Lower lobe of right lung (tissue), 2 donors: ENCODE results near the gene DAP3. TPM values are rescaled to one million over a fixed set of nuclear protein-coding genes. Genes with fewer than 3 reads are reported as not detected.
"Not testable (repeated sequence)": the region's sequence is repeated elsewhere in the genome, so short reads cannot be mapped to it uniquely, and the experiment has no call there.

Experiments
- ATAC-seq, 2 donors: fragments of 200-7000 bp; cut with Tn5 transposase; one replicate each; pipeline ENCODE4 v1.9.1; 2020 to 2022; ENCODE audit warnings: mild to moderate bottlenecking in 2 of 2, moderate library complexity in 2 of 2
- DNase-seq: peaks from one replicate; pipeline ENCODE4 v3.0.0-alpha.2; 2020
- H3K27ac ChIP-seq: fragments of 200-600 bp; one replicate; pipeline ENCODE4 v1.8.0; 2022
- H3K27me3 ChIP-seq: fragments of 200-600 bp; one replicate; pipeline ENCODE4 v1.8.0; 2022; ENCODE audit warnings: low read depth
- H3K36me3 ChIP-seq: fragments of 200-600 bp; one replicate; pipeline ENCODE4 v1.8.0; 2022; ENCODE audit warnings: mild to moderate bottlenecking
- H3K4me1 ChIP-seq: fragments of 200-600 bp; one replicate; pipeline ENCODE4 v1.8.0; 2022
- H3K4me3 ChIP-seq: fragments of 200-600 bp; one replicate; pipeline ENCODE4 v1.8.0; 2022; ENCODE audit warnings: mild to moderate bottlenecking
- H3K9me3 ChIP-seq: fragments of 200-600 bp; one replicate; pipeline ENCODE4 v1.8.0; 2022
- CTCF ChIP-seq: fragments of 200-600 bp; IDR thresholded peaks from one replicate; pipeline ENCODE4 v1.8.0; 2022; ENCODE audit warnings: antibody characterized with exemption, mild to moderate bottlenecking
- intact Hi-C: fragments of 100-400 bp; cut with DNase I; formaldehyde crosslinking; loops from one replicate; pipeline ENCODE4 v1.11.0; 2022
- total RNA-seq: library from RNA; stranded (reverse); fragmentation: NEBNext Ultra II Directional; extraction: Animal tissue kit (Norgen Biotek cat#: 25700); gene quantifications from one replicate; pipeline ENCODE4 v1.2.1, GENCODE V29; 2021
- donor health status: DM: no; HTN: yes; CAD: no; lungs with severe emphysema.

DAP3 gene
- total RNA-seq, 1 donor from 2014 or later, result 77.7 TPM

GRCh38 chr1:155741908-155742307 is 53.0 kb downstream of the DAP3 start:
- peaks cover 21% of the 10 kb centered on the region for H3K36me3 ChIP-seq
- no peaks in the 10 kb centered on the region for H3K27me3 ChIP-seq
- H3K9me3 ChIP-seq, result no peaks in the 10 kb centered on the region
- peaks cover 6% of the 10 kb centered on the region for H3K4me1 ChIP-seq
- TF ChIP-seq CTCF, result no peak
- ATAC-seq (no peak), DNase-seq (no peak)
- no peak overlapping the region for H3K27ac ChIP-seq
- intact Hi-C loops, result no loop called here
- no peak overlapping the region for H3K4me3 ChIP-seq

DNA sequence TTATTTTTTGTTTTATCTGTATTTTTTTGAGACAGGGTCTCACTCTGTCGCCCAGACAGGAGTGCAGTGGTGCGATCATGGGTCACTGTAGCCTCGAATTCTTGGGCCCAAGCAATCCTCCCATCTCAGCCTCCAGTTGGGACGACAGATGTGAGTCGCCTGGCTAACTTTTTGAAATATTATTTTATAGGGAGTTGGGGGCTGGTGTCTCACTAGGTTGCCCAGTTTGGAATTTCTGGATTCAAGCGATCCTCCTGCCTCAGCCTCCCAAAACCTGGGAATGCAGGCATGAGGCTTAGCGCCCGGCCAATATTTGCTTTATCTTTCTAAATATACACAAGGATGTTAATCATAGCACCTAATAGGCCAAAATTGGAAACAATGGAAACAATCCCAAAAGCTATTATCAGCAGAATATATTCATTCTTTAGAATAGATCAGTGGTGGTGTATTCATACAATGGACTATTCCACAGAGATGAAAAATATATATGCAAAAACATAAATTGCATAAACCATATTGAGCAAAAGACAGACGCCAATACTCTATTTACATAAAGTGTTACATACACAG is 55.9 kb downstream of the DAP3 start:
- Histone ChIP-seq H3K27me3 (no peaks in the 10 kb centered on the region), H3K36me3 (peaks cover 16% of the 10 kb centered on the region), H3K4me3 (peak overlapping the region; percentile 63), H3K4me1 (peaks cover 6% of the 10 kb centered on the region), H3K27ac (peak overlapping the region; percentile 71), H3K9me3 (no peaks in the 10 kb centered on the region)
- intact Hi-C loops, result no loop called here
- ATAC-seq, result no peak
- no peak for TF ChIP-seq CTCF
- DNase-seq, result no peak

- H3K27me3 ChIP-seq, intact Hi-C loops, H3K4me1 ChIP-seq, H3K9me3 ChIP-seq: not testable (repeated sequence)
- peak overlapping the region; percentile 71 for H3K27ac ChIP-seq
- peaks cover 17% of the 10 kb centered on the region for H3K36me3 ChIP-seq
- DNase-seq, result peak; percentile 99
- peak overlapping the region; percentile 63 for H3K4me3 ChIP-seq
- peak; percentile 98 to 99 for ATAC-seq
Measured at GRCh38 chr1:155745284-155746228, 56.7 kb downstream of the DAP3 start.

GRCh38 chr1:155747586-155747985 is 58.7 kb downstream of the DAP3 start:
- ATAC-seq, intact Hi-C loops, H3K4me3 ChIP-seq, H3K27ac ChIP-seq, DNase-seq, H3K27me3 ChIP-seq, H3K4me1 ChIP-seq, H3K9me3 ChIP-seq: not testable (repeated sequence)
- H3K36me3 ChIP-seq, result peaks cover 34% of the 10 kb centered on the region

GRCh38 chr1:155748141-155748540 is 59.2 kb downstream of the DAP3 start:
- intact Hi-C loops, H3K4me1 ChIP-seq, H3K27me3 ChIP-seq, H3K4me3 ChIP-seq, H3K9me3 ChIP-seq, DNase-seq, ATAC-seq, H3K27ac ChIP-seq: not testable (repeated sequence)
- H3K36me3 ChIP-seq, result peaks cover 40% of the 10 kb centered on the region

- H3K27me3 ChIP-seq, H3K9me3 ChIP-seq, DNase-seq, H3K4me3 ChIP-seq, intact Hi-C loops, ATAC-seq, H3K27ac ChIP-seq: not testable (repeated sequence)
- Histone ChIP-seq H3K36me3 (peaks cover 89% of the 10 kb centered on the region), H3K4me1 (peaks cover 12% of the 10 kb centered on the region)
Measured at GRCh38 chr1:155759017-155759416, 70.1 kb downstream of the DAP3 start.

- no peak for TF ChIP-seq CTCF
- H3K27ac ChIP-seq, result no peak overlapping the region
- intact Hi-C loops, result no loop called here
- H3K27me3 ChIP-seq, result no peaks in the 10 kb centered on the region
- peaks cover 93% of the 10 kb centered on the region for H3K36me3 ChIP-seq
- ATAC-seq (no peak), DNase-seq (no peak)
- H3K4me3 ChIP-seq, result no peak overlapping the region
- peaks cover 13% of the 10 kb centered on the region for H3K4me1 ChIP-seq
- no peaks in the 10 kb centered on the region for H3K9me3 ChIP-seq
Measured at GRCh38 chr1:155759966-155760630, 71.2 kb downstream of the DAP3 start.
